HG02798 (cell line): Measurements from ENCODE around the gene ZNF385B.
A peak's percentile ranks its signal among the peaks of the same experiment; 100 is the strongest.
"Not testable (repeated sequence)": the region's sequence is repeated elsewhere in the genome, so short reads cannot be mapped to it uniquely, and the experiment has no call there.

Source experiments
- ATAC-seq: cut with Tn5 transposase; IDR thresholded peaks from one replicate; pipeline ENCODE4 v1.9.1; 2021; ENCODE audit warnings: mild to moderate bottlenecking; ENCODE audit not compliant: unreplicated experiment, poor library complexity

The ZNF385B gene

GRCh38 chr2:179861416-179862067 lies at the start of gene ZNF385B:
Gene ZNF385B, minus strand, starts transcription at chr2:179861612.
- ATAC-seq, result peak; percentile 28

- no peak for ATAC-seq
These were observed 49.3 kb upstream of the ZNF385B start for GRCh38 chr2:179910735-179911113.

GRCh38 chr2:179909845-179910734 lies 48.7 kb upstream of the ZNF385B start:
- ATAC-seq, result no peak

GRCh38 chr2:179900655-179901054 lies 39.2 kb upstream of the ZNF385B start:
- ATAC-seq, result no peak

- ATAC-seq, result no peak
These were observed 38.3 kb upstream of the ZNF385B start for GRCh38 chr2:179899666-179900065.

- ATAC-seq, result peak; percentile 77
These were observed 37.5 kb upstream of the ZNF385B start for GRCh38 chr2:179898873-179899272.

GRCh38 chr2:179893616-179894015 lies 32.2 kb upstream of the ZNF385B start:
- ATAC-seq, result no peak

GRCh38 chr2:179891237-179891636 lies 29.8 kb upstream of the ZNF385B start:
- no peak for ATAC-seq

- no peak for ATAC-seq
These were observed 29.3 kb upstream of the ZNF385B start for GRCh38 chr2:179890666-179891065.

- ATAC-seq, result not testable (repeated sequence)
These were observed 27.2 kb upstream of the ZNF385B start for GRCh38 chr2:179888642-179889041.

GRCh38 chr2:179884193-179884592 lies 22.8 kb upstream of the ZNF385B start:
- ATAC-seq, result no peak

- no peak for ATAC-seq
These were observed 21.7 kb upstream of the ZNF385B start for GRCh38 chr2:179882851-179883806.

- ATAC-seq, result no peak
These were observed 16.4 kb upstream of the ZNF385B start for GRCh38 chr2:179877601-179878364.

- ATAC-seq, result no peak
These were observed 14.9 kb upstream of the ZNF385B start for GRCh38 chr2:179876266-179876665.

- ATAC-seq, result no peak
These were observed 14.5 kb upstream of the ZNF385B start for GRCh38 chr2:179875864-179876263.

GRCh38 chr2:179862898-179863458 lies 1.6 kb upstream of the ZNF385B start:
- no peak for ATAC-seq

- ATAC-seq, result peak; percentile 41
These were observed 391 bp downstream of the ZNF385B start for GRCh38 chr2:179861027-179861415.

- peak; percentile 12 for ATAC-seq
These were observed 971 bp downstream of the ZNF385B start for GRCh38 chr2:179860255-179861026.

GRCh38 chr2:179859523-179859922 lies 1.9 kb downstream of the ZNF385B start:
- no peak for ATAC-seq
